Right lobe of liver (tissue), 6 donors: ENCODE measurements around the gene NAA60. TPM values are rescaled to one million over a fixed set of nuclear protein-coding genes. Genes with fewer than 3 reads are reported as not detected.
A peak's percentile ranks its signal among the peaks of the same experiment; 100 is the strongest.

Experiments used
- ATAC-seq, 4 donors: fragments of 200-7000 bp; cut with Tn5 transposase; one replicate each; pipeline ENCODE4 v1.9.1; 2020; ENCODE audit warnings: mild to moderate bottlenecking in 4 of 4, moderate library complexity in 4 of 4
- DNase-seq, 3 donors: peaks; one replicate each; pipeline ENCODE4 v3.0.0-alpha.2; 2020
- H3K27ac ChIP-seq, 3 donors: fragments of 200-600 bp; one replicate each; pipeline ENCODE4 v1.8.0; 2022
- H3K27me3 ChIP-seq, 2 donors: fragments of 200-600 bp; one replicate each; pipeline ENCODE4 v1.8.0; 2022
- H3K36me3 ChIP-seq, 4 donors: fragments of 200-600 bp; sonication (generic) in 1 of 4; one replicate each; pipeline versions ENCODE4 v1.5.1 to v1.8.0; 2017 to 2022; ENCODE audit warnings: control low read depth in 1 of 4
- H3K4me1 ChIP-seq, 4 donors: fragments of 200-600 bp; sonication (generic) in 1 of 4; one replicate each; pipeline versions ENCODE4 v1.5.1 to v1.8.0; 2017 to 2022; ENCODE audit warnings: control low read depth in 1 of 4
- H3K4me3 ChIP-seq, 3 donors: fragments of 200-600 bp; one replicate each; pipeline ENCODE4 v1.8.0; 2022
- H3K9me3 ChIP-seq, 4 donors: fragments of 200-600 bp; sonication (generic) in 1 of 4; one replicate each; pipeline versions ENCODE4 v1.5.1 to v1.8.0; 2017 to 2022; ENCODE audit warnings: control low read depth in 1 of 4
- CTCF ChIP-seq, 4 donors: fragments of 200-600 bp in 3 of 4; fragments of 450-650 bp in 1 of 4; IDR thresholded peaks; one replicate each; pipeline versions ENCODE4 v1.5.1 to v1.8.0; 2016 to 2022; ENCODE audit warnings: antibody characterized with exemption in 4 of 4, mild to moderate bottlenecking in 2 of 4
- POLR2A ChIP-seq: fragments of 450-650 bp; IDR thresholded peaks from one replicate; pipeline ENCODE4 v1.6.1; 2017; ENCODE audit warnings: antibody characterized with exemption, mild to moderate bottlenecking
- WGBS: methylation state at CpG from one replicate; pipeline ENCODE4 v1.1.6; 2018; ENCODE audit warnings: low coverage, low lambda C conversion rate; ENCODE audit not compliant: insufficient coverage; ENCODE audit errors: missing lambda C conversion rate; 5-methylcytosine and 5-hydroxymethylcytosine counted together
- intact Hi-C, 2 donors: fragments of 100-400 bp; cut with DNase I; formaldehyde crosslinking; loops; one replicate each; pipeline versions ENCODE4 v1.11.2 to v1.14.1; 2022
- total RNA-seq, 6 experiments: library from RNA; depleted of rRNA in 2 of 6; stranded (reverse); fragments of >200 nt in 2 of 6; fragmentation: NEBNext Ultra II Directional in 3 of 6; extraction: Animal tissue kit (Norgen Biotek cat#: 25700) in 3 of 6; gene quantifications; one replicate each; pipeline versions ENCODE4 v1.1.0 to v1.2.4, GENCODE V29; 2016 to 2023
- donor health status: DM: no; HTN: yes; CAD: no.
- donor health status: DM: no; HTN: no; CAD: no.
- donor health status: DM: no; HTN: no; CAD: no.
- donor health status: DM: no; HTN: yes; CAD: no.
- donor health status: DM: no; HTN: yes; CAD: no.

NAA60 gene
- total RNA-seq, 6 experiments from 2014 or later = 25.0 to 46.6 (median 30.8) TPM

GRCh38 chr16:3481696-3482658 lies 38.5 kb downstream of the NAA60 start:
- intact Hi-C loops = no loop called here
- Histone ChIP-seq H3K36me3 (peaks cover 3 to 75% (median 41%) of the 10 kb centered on the region in 4 donors), H3K4me1 (no peaks in the 10 kb centered on the region), H3K27me3 (no peaks in the 10 kb centered on the region), H3K4me3 (no peak overlapping the region), H3K27ac (no peak overlapping the region), H3K9me3 (no peaks in the 10 kb centered on the region)
- WGBS = 93% methylated on average over 14 of the region's 32 CpGs
- TF ChIP-seq POLR2A = no peak
- no peak for TF ChIP-seq CTCF (IDR thresholded peaks at IDR 0.05)
- ATAC-seq (peak in 2 of 4 donors; percentile 19 to 37), DNase-seq (no peak)

GRCh38 chr16:3482659-3483241 lies 39.3 kb downstream of the NAA60 start:
- Histone ChIP-seq H3K27me3 (no peaks in the 10 kb centered on the region), H3K4me1 (no peaks in the 10 kb centered on the region), H3K36me3 (peaks cover 3 to 75% (median 41%) of the 10 kb centered on the region in 4 donors), H3K9me3 (no peaks in the 10 kb centered on the region), H3K27ac (no peak overlapping the region), H3K4me3 (no peak overlapping the region)
- 93% methylated on average over 13 of the region's 18 CpGs for WGBS
- ATAC-seq = no peak
- no peak for DNase-seq
- no peak for TF ChIP-seq CTCF (IDR thresholded peaks at IDR 0.05)
- no peak for TF ChIP-seq POLR2A
- intact Hi-C loops = no loop called here

- 73% methylated on average over 4 of the region's 30 CpGs for WGBS
Measured at GRCh38 chr16:3484318-3485096, 41.0 kb downstream of the NAA60 start.

More at GRCh38 chr16:3484318-3485096, 41.0 kb downstream of the NAA60 start:
- Histone ChIP-seq H3K36me3 (peaks cover 3 to 68% (median 38%) of the 10 kb centered on the region in 4 donors), H3K4me1 (no peaks in the 10 kb centered on the region), H3K27ac (no peak overlapping the region), H3K4me3 (no peak overlapping the region), H3K9me3 (no peaks in the 10 kb centered on the region), H3K27me3 (no peaks in the 10 kb centered on the region)
- TF ChIP-seq CTCF (IDR thresholded peaks at IDR 0.05) (no peak), POLR2A (no peak)
- DNase-seq = no peak
- no peak for ATAC-seq
- intact Hi-C loops = no loop called here
